GM23338 (cell line): ENCODE results near the gene DEPDC5. TPM values are rescaled to one million over a fixed set of nuclear protein-coding genes. Genes with fewer than 3 reads are reported as not detected.

ENCODE experiments used
- ATAC-seq: fragments of 200-7000 bp; cut with Tn5 transposase; 3 replicates; pipeline ENCODE4 v1.9.1; 2020
- DNase-seq: peaks from one replicate; pipeline ENCODE4 v3.0.0-alpha.2; 2015; ENCODE audit warnings: low spot score
- H2AFZ ChIP-seq: fragments of 200-600 bp; sonication (generic); 2 replicates; pipeline ENCODE4 v1.8.0; 2016; ENCODE audit warnings: antibody characterized with exemption, mild to moderate bottlenecking, moderate library complexity
- H3F3A ChIP-seq: fragments of 200-600 bp; sonication (generic); replicated peaks from 2 replicates; pipeline ENCODE4 v1.8.0; 2017; ENCODE audit warnings: antibody characterized with exemption, mixed run types, low read depth
- H3K27ac ChIP-seq: fragments of 200-600 bp; sonication (generic); 2 replicates; pipeline ENCODE4 v1.6.1; 2016; ENCODE audit warnings: low read depth
- H3K27me3 ChIP-seq: fragments of 200-600 bp; sonication (generic); 2 replicates; pipeline ENCODE4 v1.8.0; 2016; ENCODE audit warnings: mild to moderate bottlenecking, mixed run types, moderate library complexity; ENCODE audit not compliant: insufficient read depth
- H3K36me3 ChIP-seq: fragments of 200-600 bp; sonication (generic); 2 replicates; pipeline ENCODE4 v1.8.0; 2016; ENCODE audit warnings: mild to moderate bottlenecking; ENCODE audit not compliant: insufficient read depth
- H3K4me1 ChIP-seq: fragments of 200-600 bp; sonication (generic); 2 replicates; pipeline ENCODE4 v1.8.0; 2016; ENCODE audit warnings: mild to moderate bottlenecking, moderate library complexity; ENCODE audit not compliant: insufficient read depth
- H3K4me2 ChIP-seq: fragments of 200-600 bp; sonication (generic); 2 replicates; pipeline ENCODE4 v1.7.1; 2017; ENCODE audit warnings: mixed run types
- H3K4me3 ChIP-seq: fragments of 200-600 bp; sonication (generic); 2 replicates; pipeline ENCODE4 v1.6.1; 2016; ENCODE audit warnings: mixed run types
- H3K79me2 ChIP-seq: fragments of 200-600 bp; sonication (generic); replicated peaks from 2 replicates; pipeline ENCODE4 v1.8.0; 2017; ENCODE audit warnings: mild to moderate bottlenecking; ENCODE audit not compliant: insufficient read depth
- H3K9me2 ChIP-seq: fragments of 200-600 bp; sonication (generic); 2 replicates; pipeline ENCODE4 v1.8.0; 2017; ENCODE audit not compliant: insufficient read depth
- H4K20me1 ChIP-seq: fragments of 200-600 bp; sonication (generic); replicated peaks from 2 replicates; pipeline ENCODE4 v1.8.0; 2017; ENCODE audit warnings: mild to moderate bottlenecking; ENCODE audit not compliant: insufficient read depth
- H3K27ac Mint-ChIP-seq: 2 replicates; pipeline ENCODE4 v1.8.0; 2020; ENCODE audit warnings: inconsistent platforms, mild to moderate bottlenecking, moderate library complexity, mixed read lengths
- H3K27me3 Mint-ChIP-seq: 3 replicates; pipeline ENCODE4 v1.8.0; 2022; ENCODE audit warnings: low read depth, mild to moderate bottlenecking, moderate library complexity, mixed read lengths, inconsistent platforms; ENCODE audit not compliant: insufficient read depth, poor library complexity
- H3K36me3 Mint-ChIP-seq: 3 replicates; pipeline ENCODE4 v1.8.0; 2021; ENCODE audit warnings: low read depth, mild to moderate bottlenecking, inconsistent platforms, moderate library complexity, mixed read lengths
- H3K4me1 Mint-ChIP-seq: 3 replicates; pipeline ENCODE4 v1.8.0; 2020; ENCODE audit warnings: mild to moderate bottlenecking, inconsistent platforms, mixed read lengths
- H3K4me3 Mint-ChIP-seq: 3 replicates; pipeline ENCODE4 v1.8.0; 2021; ENCODE audit warnings: moderate library complexity, mild to moderate bottlenecking, inconsistent platforms, mixed read lengths
- H3K9me3 Mint-ChIP-seq: 3 replicates; pipeline ENCODE4 v1.8.0; 2020; ENCODE audit warnings: moderate library complexity, mild to moderate bottlenecking, inconsistent platforms, mixed read lengths
- CREB1 ChIP-seq: fragments of 250-450 bp; sonication (Bioruptor Pico); IDR thresholded peaks from 2 replicates; pipeline ENCODE4 v1.5.0; 2020; ENCODE audit warnings: low read depth, mild to moderate bottlenecking, moderate library complexity
- CTCF ChIP-seq, 2 experiments: fragments of 200-600 bp in 1 of 2; sonication (generic) in 1 of 2; conservative IDR thresholded peaks; 2 replicates each; pipeline versions ENCODE4 v1.5.1 to v1.6.1; 2016 to 2017; ENCODE audit warnings: antibody characterized with exemption in 2 of 2, low read depth in 2 of 2, mild to moderate bottlenecking in 2 of 2, moderate library complexity in 1 of 2
- EZH2 ChIP-seq: fragments of 200-600 bp; sonication (generic); IDR thresholded peaks from one replicate; pipeline ENCODE4 v1.8.0; 2017; ENCODE audit warnings: antibody characterized with exemption, mild to moderate bottlenecking, low read depth; ENCODE audit not compliant: unreplicated experiment
- EZH2phosphoT487 ChIP-seq: fragments of 200-600 bp; sonication (generic); IDR thresholded peaks from one replicate; pipeline ENCODE4 v1.8.1; 2018; ENCODE audit warnings: antibody characterized with exemption; ENCODE audit not compliant: unreplicated experiment
- JUNB ChIP-seq: IDR thresholded peaks from one replicate; pipeline ENCODE4 v1.6.1; 2016; ENCODE audit warnings: antibody characterized with exemption; ENCODE audit not compliant: unreplicated experiment
- NANOG ChIP-seq: IDR thresholded peaks from 2 replicates; pipeline ENCODE4 v1.6.1; 2016; ENCODE audit warnings: antibody characterized with exemption, borderline replicate concordance
- POLR2AphosphoS5 ChIP-seq: IDR thresholded peaks from 2 replicates; pipeline ENCODE4 v1.6.1; 2016; ENCODE audit warnings: antibody characterized with exemption, low read depth
- REST ChIP-seq: IDR thresholded peaks from one replicate; pipeline ENCODE4 v1.6.1; 2018; ENCODE audit warnings: antibody characterized with exemption; ENCODE audit not compliant: unreplicated experiment
- STAT1 ChIP-seq: IDR thresholded peaks from one replicate; pipeline ENCODE4 v1.6.1; 2016; ENCODE audit warnings: antibody characterized with exemption; ENCODE audit not compliant: unreplicated experiment
- ZNF114 ChIP-seq: fragments of 250-450 bp; sonication (Bioruptor Pico); IDR thresholded peaks from 2 replicates; pipeline ENCODE4 v1.5.0; 2020; ENCODE audit warnings: mild to moderate bottlenecking, moderate library complexity
- ZNF331 ChIP-seq: fragments of 250-450 bp; sonication (Bioruptor Pico); IDR thresholded peaks from 2 replicates; pipeline ENCODE4 v1.5.0; 2020; ENCODE audit warnings: low read depth, mild to moderate bottlenecking, moderate library complexity
- ZNF462 ChIP-seq: fragments of 250-450 bp; sonication (Bioruptor Pico); IDR thresholded peaks from 2 replicates; pipeline ENCODE4 v1.5.0; 2020; ENCODE audit warnings: mild to moderate bottlenecking, moderate library complexity
- polyA plus RNA-seq: library from polyadenylated mRNA; unstranded; fragments of >200 nt; fragmentation: Nextera tagmentation; extraction: Ambion mirVana; gene quantifications from 2 replicates; pipeline ENCODE4 v1.2.1, GENCODE V29; 2016
- total RNA-seq: library from RNA; depleted of rRNA; stranded (reverse); fragments of >200 nt; shearing (Covaris generic); gene quantifications from 2 replicates; pipeline ENCODE4 v1.2.3, GENCODE V29; 2014
- TF ChIP-seq, protein P1 (sequence below): IDR thresholded peaks from 2 replicates; pipeline ENCODE4 v1.6.1; 2016; ENCODE audit warnings: antibody characterized with exemption

DEPDC5 gene
- total and polyA plus RNA-seq, 2 experiments from 2014 or later: 18.7 to 19.7 TPM

DNA sequence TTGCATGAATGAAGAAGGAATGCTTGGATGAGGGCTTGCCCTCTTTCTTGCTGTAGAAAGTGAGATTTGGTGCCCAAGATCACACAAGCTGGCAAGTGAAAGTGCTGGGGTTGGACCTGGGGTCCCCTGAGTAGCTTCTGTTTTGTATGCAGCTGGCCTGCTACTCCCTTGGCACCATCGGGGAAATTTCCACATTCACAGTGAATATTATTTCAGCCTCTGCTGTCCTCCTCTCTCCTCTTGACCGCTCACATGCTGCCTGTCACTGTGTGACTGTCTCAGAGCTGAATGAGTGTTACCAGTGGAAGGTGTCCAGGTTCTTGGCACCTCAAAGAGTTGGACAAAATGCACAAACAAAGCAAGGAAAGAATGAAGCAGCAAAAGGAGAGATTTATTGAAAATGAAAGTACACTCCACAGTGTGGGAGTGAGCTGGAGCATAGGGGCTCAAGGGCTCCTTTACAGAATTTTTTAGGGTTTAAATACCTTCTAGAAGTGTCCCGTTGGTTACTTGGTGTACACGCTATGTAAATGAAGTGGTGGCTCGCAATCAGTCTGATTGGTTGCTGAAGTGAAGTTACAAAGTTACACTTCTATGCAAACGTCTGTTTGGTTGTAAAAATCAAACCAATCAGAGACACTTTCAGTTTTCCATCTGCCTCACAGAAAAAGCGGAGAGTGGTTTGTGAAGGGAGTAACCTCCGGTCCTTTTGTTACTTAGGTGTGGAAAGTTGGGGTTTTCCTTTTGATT, 87.4 kb downstream of the DEPDC5 start:
- H3K4me3 ChIP-seq: no peak overlapping the region
- H3K79me2 ChIP-seq: no peaks in the 10 kb centered on the region
- Mint-ChIP-seq H3K27ac (peak overlapping the region; percentile 43; the same call in 1 of the 2 replicates), H3K9me3 (no peaks in the 10 kb centered on the region), H3K4me3 (no peak overlapping the region), H3K36me3 (peaks cover 20% of the 10 kb centered on the region), H3K4me1 (no peaks in the 10 kb centered on the region), H3K27me3 (no peaks in the 10 kb centered on the region)
- H3K4me2 ChIP-seq: no peak overlapping the region
- DNase-seq (no peak), ATAC-seq (no peak)
- H3K27ac ChIP-seq: no peak overlapping the region
- no peaks in the 10 kb centered on the region for H3F3A ChIP-seq
- H2AFZ ChIP-seq: no peak overlapping the region
- H3K9me2 ChIP-seq: no peaks in the 10 kb centered on the region
- no peaks in the 10 kb centered on the region; the same call in 1 of the 2 replicates for H4K20me1 ChIP-seq
- peaks cover 3% of the 10 kb centered on the region for H3K36me3 ChIP-seq
- H3K27me3 ChIP-seq: no peaks in the 10 kb centered on the region
- H3K4me1 ChIP-seq: no peaks in the 10 kb centered on the region
- TF ChIP-seq CTCF (conservative IDR thresholded peaks at IDR 0.05; ENCODE audit: low read depth in 2 of 2) (no peak), EZH2 (no peak), STAT1 (no peak), NANOG (no peak), REST (no peak), ZNF462 (CRISPR knock-in tag) (no peak), ZNF114 (CRISPR knock-in tag) (no peak), ZNF331 (CRISPR knock-in tag) (no peak), JUNB (no peak), CREB1 (no peak), EZH2phosphoT487 (no peak), POLR2AphosphoS5 (no peak)
- TF ChIP-seq, protein P1, sequence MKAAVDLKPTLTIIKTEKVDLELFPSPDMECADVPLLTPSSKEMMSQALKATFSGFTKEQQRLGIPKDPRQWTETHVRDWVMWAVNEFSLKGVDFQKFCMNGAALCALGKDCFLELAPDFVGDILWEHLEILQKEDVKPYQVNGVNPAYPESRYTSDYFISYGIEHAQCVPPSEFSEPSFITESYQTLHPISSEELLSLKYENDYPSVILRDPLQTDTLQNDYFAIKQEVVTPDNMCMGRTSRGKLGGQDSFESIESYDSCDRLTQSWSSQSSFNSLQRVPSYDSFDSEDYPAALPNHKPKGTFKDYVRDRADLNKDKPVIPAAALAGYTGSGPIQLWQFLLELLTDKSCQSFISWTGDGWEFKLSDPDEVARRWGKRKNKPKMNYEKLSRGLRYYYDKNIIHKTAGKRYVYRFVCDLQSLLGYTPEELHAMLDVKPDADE: no peak
